HepG2 (cell line): ENCODE data around the gene MSTN. TPM values are rescaled to one million over a fixed set of nuclear protein-coding genes. Genes with fewer than 3 reads are reported as not detected.

Experiments used
- ATAC-seq: fragments of 200-7000 bp; cut with Tn5 transposase; 3 replicates; pipeline ENCODE4 v1.9.1; 2020; ENCODE audit warnings: mild to moderate bottlenecking, moderate library complexity
- BruUV-seq: library from RNA; stranded (reverse); fragments of 400-500 nt; replicated peaks from 2 replicates; lab custom pipeline; 2021; lab: Mats Ljungman, UMichigan
- CTCF ChIA-PET: fragments of 300-600 bp; formaldehyde crosslinking; extraction: SDS; loops from one replicate; lab custom pipeline; 2021; ENCODE audit warnings: low total read pairs, inconsistent platforms, low intra/inter-chr PET ratio; lab: Yijun Ruan, JAX
- POLR2A ChIA-PET: fragments of 350-600 bp; sonication (Branson Sonifier 250); formaldehyde crosslinking; loops from one replicate; lab custom pipeline; 2020; ENCODE audit warnings: antibody characterized with exemption, inconsistent platforms; lab: Yijun Ruan, JAX
- DNase-seq: peaks from one replicate; pipeline ENCODE4 v3.0.0-alpha.2; 2015; ENCODE audit warnings: low spot score
- FAIRE-seq: peaks from 3 replicates; lab custom pipeline; 2011; peaks lifted over from hg19 to GRCh38; lab: Jason Lieb, UNC
- H2AFZ ChIP-seq: one replicate; pipeline ENCODE4 v1.6.1; 2011; ENCODE audit warnings: low read length, inconsistent platforms
- H3K27ac ChIP-seq: fragments of 300-600 bp; 3 replicates; pipeline ENCODE4 v1.8.0; 2011; ENCODE audit warnings: mixed run types, mild to moderate bottlenecking, mixed read lengths, low read length, inconsistent platforms; ENCODE audit not compliant: insufficient read depth; ENCODE audit errors: extremely low read length
- H3K27me3 ChIP-seq, 2 experiments: fragments of 200-600 bp in 1 of 2; 2 replicates in 1 of 2; 3 replicates in 1 of 2; pipeline versions ENCODE4 v1.6.0 to v1.8.0; 2011; ENCODE audit warnings: low read length in 2 of 2, mild to moderate bottlenecking in 2 of 2, moderate library complexity in 2 of 2, inconsistent platforms in 1 of 2; ENCODE audit not compliant: insufficient read depth in 2 of 2, control insufficient read depth in 1 of 2
- H3K36me3 ChIP-seq, 2 experiments: fragments of 200-600 bp in 1 of 2; replicated peaks in 1 of 2; 2 replicates in 1 of 2; 3 replicates in 1 of 2; pipeline versions ENCODE4 v1.5.1 to v1.8.0; 2011; ENCODE audit warnings: low read length in 2 of 2, inconsistent platforms in 1 of 2; ENCODE audit not compliant: insufficient read depth in 2 of 2, control insufficient read depth in 1 of 2
- H3K4me1 ChIP-seq: 2 replicates; pipeline ENCODE4 v1.5.1; 2012; ENCODE audit warnings: low read length, inconsistent platforms; ENCODE audit not compliant: insufficient read depth
- H3K4me2 ChIP-seq: 2 replicates; pipeline ENCODE4 v1.6.0; 2011; ENCODE audit warnings: low read depth, low read length, inconsistent platforms
- H3K4me3 ChIP-seq, 3 experiments: fragments of 200-600 bp in 1 of 3; sonication (generic), shearing (Covaris generic) in 1 of 3; replicated peaks in 1 of 3; 2 replicates each; pipeline ENCODE4 v1.5.1; 2011 to 2016; ENCODE audit warnings: low read length in 3 of 3, inconsistent platforms in 2 of 3, low read depth in 2 of 3, mild to moderate bottlenecking in 2 of 3, control low read depth in 1 of 3, mixed read lengths in 1 of 3; ENCODE audit not compliant: insufficient read depth in 1 of 3
- H3K79me2 ChIP-seq: one replicate; pipeline ENCODE4 v1.6.1; 2011; ENCODE audit warnings: low read length, inconsistent platforms; ENCODE audit not compliant: insufficient read depth
- H3K9ac ChIP-seq: 2 replicates; pipeline ENCODE4 v1.6.0; 2011; ENCODE audit warnings: mild to moderate bottlenecking, low read depth, low read length, inconsistent platforms; ENCODE audit not compliant: insufficient read depth
- H3K9me3 ChIP-seq: 2 replicates; pipeline ENCODE4 v1.5.1; 2012; ENCODE audit warnings: mild to moderate bottlenecking, low read length
- H4K20me1 ChIP-seq: 2 replicates; pipeline ENCODE4 v1.6.0; 2011; ENCODE audit warnings: inconsistent platforms, mild to moderate bottlenecking, low read length, moderate library complexity; ENCODE audit not compliant: insufficient read depth
- DPF2 ChIP-seq: sonication (generic); formaldehyde crosslinking; IDR thresholded peaks from 2 replicates; pipeline ENCODE4 v1.4.0; 2020; ENCODE audit warnings: mild to moderate bottlenecking, low read depth, missing genetic modification reagents, borderline replicate concordance
- MEF2D ChIP-seq: sonication (generic); formaldehyde crosslinking; IDR thresholded peaks from 2 replicates; pipeline ENCODE4 v1.5.1; 2020; ENCODE audit warnings: mild to moderate bottlenecking, missing genetic modification reagents
- SMC3 ChIP-seq: IDR thresholded peaks from 2 replicates; pipeline ENCODE4 v1.6.1; 2011; ENCODE audit warnings: low read length, improper control_type of control experiment
- STAG1 ChIP-seq: sonication (generic); formaldehyde crosslinking; IDR thresholded peaks from 2 replicates; pipeline ENCODE4 v1.4.0; 2020; ENCODE audit warnings: missing genetic modification reagents
- STAT5B ChIP-seq: sonication (generic); formaldehyde crosslinking; IDR thresholded peaks from 2 replicates; pipeline ENCODE4 v1.4.0; 2020; ENCODE audit warnings: missing genetic modification reagents
- ZNF230 ChIP-seq: sonication (generic); formaldehyde crosslinking; IDR thresholded peaks from 2 replicates; pipeline ENCODE4 v1.4.0; 2020; ENCODE audit warnings: mild to moderate bottlenecking, missing genetic modification reagents
- ZNF33B ChIP-seq: sonication (generic); formaldehyde crosslinking; IDR thresholded peaks from 2 replicates; pipeline ENCODE4 v1.5.1; 2020; ENCODE audit warnings: mild to moderate bottlenecking, missing genetic modification reagents
- ZNF34 ChIP-seq: sonication (generic); formaldehyde crosslinking; IDR thresholded peaks from 2 replicates; pipeline ENCODE4 v1.4.0; 2020; ENCODE audit warnings: mild to moderate bottlenecking, missing genetic modification reagents, borderline replicate concordance
- WGBS: methylation state at CpG from one replicate; pipeline ENCODE4 v1.1.6; 2017; ENCODE audit warnings: low lambda C conversion rate; 5-methylcytosine and 5-hydroxymethylcytosine counted together
- in situ Hi-C: cut with HindIII; loops from 2 replicates; pipeline ENCODE4 v1.10.0; 2017; ENCODE audit warnings: low pct_unique_long_range_greater_than_20kb; ENCODE audit not compliant: extremely low pct_ligation_motif_present
- intact Hi-C: fragments of 100-400 bp; cut with micrococcal nuclease; formaldehyde crosslinking; loops from one replicate; pipeline ENCODE4 v1.10.0; 2022; ENCODE audit not compliant: unreplicated experiment
- polyA plus RNA-seq, 8 experiments: library from polyadenylated mRNA; depleted of rRNA in 3 of 8; stranded (reverse) in 7 of 8; unstranded in 1 of 8; fragments of >200 nt; fragmentation: Illumina TruSeq in 4 of 8; extraction: Trizol in 4 of 8; gene quantifications; 2 replicates each; pipeline versions ENCODE4 v1.2.1 to v1.2.3, GENCODE V29; 2011 to 2016; ENCODE audit warnings: low read depth in 4 of 8, missing spikeins in 1 of 8, mixed read lengths in 1 of 8; ENCODE audit not compliant: insufficient read depth in 1 of 8
- total RNA-seq, 5 experiments: library from RNA; depleted of rRNA; stranded (reverse); fragments of >200 nt; fragmentation: Illumina TruSeq; extraction: Trizol; gene quantifications; 2 replicates each; pipeline ENCODE4 v1.2.3, GENCODE V29; 2016; ENCODE audit warnings: low read depth in 1 of 5
- TF ChIP-seq, protein P1 (sequence below): sonication (generic); formaldehyde crosslinking; IDR thresholded peaks from 2 replicates; pipeline ENCODE4 v1.5.0; 2020; ENCODE audit warnings: mild to moderate bottlenecking, missing genetic modification reagents, moderate library complexity
- TF ChIP-seq, protein P2 (sequence below): sonication (generic); formaldehyde crosslinking; IDR thresholded peaks from 2 replicates; pipeline ENCODE4 v1.4.0; 2020; ENCODE audit warnings: mild to moderate bottlenecking, missing genetic modification reagents
- TF ChIP-seq, protein P3 (sequence below), 2 experiments: sonication (generic) in 1 of 2; formaldehyde crosslinking in 1 of 2; IDR thresholded peaks; 2 replicates each; pipeline versions ENCODE4 v1.6.1 to v1.9.0; 2014 to 2022; ENCODE audit warnings: antibody characterized with exemption in 1 of 2, borderline replicate concordance in 1 of 2, inconsistent platforms in 1 of 2, low read depth in 1 of 2, missing genetic modification reagents in 1 of 2

Gene MSTN
- total and polyA plus RNA-seq, 2 of the 13 experiments (the other 11 are each of a cell fraction or from before 2014, with no cell fraction given): 0.04 TPM; not detected in 1

DNA sequence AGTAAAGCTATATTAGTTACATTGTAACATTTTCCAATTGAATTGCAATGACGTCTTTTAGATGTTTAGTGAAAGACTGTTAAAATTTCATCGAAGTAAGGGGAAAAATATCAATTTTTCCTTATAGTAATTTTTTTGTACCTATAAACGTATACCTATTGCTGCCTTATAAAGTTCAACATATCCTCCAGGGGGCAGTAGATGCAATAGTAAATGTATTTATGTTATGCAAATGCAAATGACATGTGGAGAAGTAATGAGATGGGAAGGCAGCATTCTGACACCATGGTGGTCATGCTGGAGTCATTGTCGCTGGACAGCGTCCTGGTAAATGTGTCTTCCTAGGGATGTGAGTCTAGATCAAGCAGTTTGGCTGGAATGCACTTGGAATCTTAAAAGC is 38.7 kb downstream of the MSTN start:
- Histone ChIP-seq H3K4me2 (no peak overlapping the region), H4K20me1 (no peaks in the 10 kb centered on the region), H3K27ac (no peak overlapping the region), H3K9me3 (no peaks in the 10 kb centered on the region), H3K4me3 (no peak overlapping the region), H3K36me3 (no peaks in the 10 kb centered on the region), H3K27me3 (no peaks in the 10 kb centered on the region), H2AFZ (no peak overlapping the region), H3K4me1 (no peaks in the 10 kb centered on the region), H3K79me2 (no peaks in the 10 kb centered on the region), H3K9ac (no peak overlapping the region)
- DNase-seq (peak; percentile 57), FAIRE-seq (no peak), ATAC-seq (peak; percentile 83)
- 0% methylated on average over 5 of the region's 5 CpGs for WGBS
- TF ChIP-seq SMC3: peak; percentile 6; the same call in 1 of the 2 replicates
- no peak for TF ChIP-seq DPF2 (CRISPR knock-in tag)
- no peak for TF ChIP-seq ZNF230 (CRISPR knock-in tag)
- peak; percentile 38 for TF ChIP-seq STAG1 (CRISPR knock-in tag)
- TF ChIP-seq, protein P1, sequence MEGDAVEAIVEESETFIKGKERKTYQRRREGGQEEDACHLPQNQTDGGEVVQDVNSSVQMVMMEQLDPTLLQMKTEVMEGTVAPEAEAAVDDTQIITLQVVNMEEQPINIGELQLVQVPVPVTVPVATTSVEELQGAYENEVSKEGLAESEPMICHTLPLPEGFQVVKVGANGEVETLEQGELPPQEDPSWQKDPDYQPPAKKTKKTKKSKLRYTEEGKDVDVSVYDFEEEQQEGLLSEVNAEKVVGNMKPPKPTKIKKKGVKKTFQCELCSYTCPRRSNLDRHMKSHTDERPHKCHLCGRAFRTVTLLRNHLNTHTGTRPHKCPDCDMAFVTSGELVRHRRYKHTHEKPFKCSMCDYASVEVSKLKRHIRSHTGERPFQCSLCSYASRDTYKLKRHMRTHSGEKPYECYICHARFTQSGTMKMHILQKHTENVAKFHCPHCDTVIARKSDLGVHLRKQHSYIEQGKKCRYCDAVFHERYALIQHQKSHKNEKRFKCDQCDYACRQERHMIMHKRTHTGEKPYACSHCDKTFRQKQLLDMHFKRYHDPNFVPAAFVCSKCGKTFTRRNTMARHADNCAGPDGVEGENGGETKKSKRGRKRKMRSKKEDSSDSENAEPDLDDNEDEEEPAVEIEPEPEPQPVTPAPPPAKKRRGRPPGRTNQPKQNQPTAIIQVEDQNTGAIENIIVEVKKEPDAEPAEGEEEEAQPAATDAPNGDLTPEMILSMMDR (CRISPR knock-in tag): peak; percentile 40
- in situ Hi-C loops (no loop called here), intact Hi-C loops (loop anchor here (5.0 kb wide), 1 partner anchor 48 kb away; no protein-coding TSS in a partner anchor)
- ChIA-PET CTCF (interaction anchor here (1.5 kb wide), 1 partner anchor 46 kb away, joined by 8 read pairs; no protein-coding TSS in a partner anchor), POLR2A (no interaction called here)
- BruUV-seq: no TSS peak

DNA sequence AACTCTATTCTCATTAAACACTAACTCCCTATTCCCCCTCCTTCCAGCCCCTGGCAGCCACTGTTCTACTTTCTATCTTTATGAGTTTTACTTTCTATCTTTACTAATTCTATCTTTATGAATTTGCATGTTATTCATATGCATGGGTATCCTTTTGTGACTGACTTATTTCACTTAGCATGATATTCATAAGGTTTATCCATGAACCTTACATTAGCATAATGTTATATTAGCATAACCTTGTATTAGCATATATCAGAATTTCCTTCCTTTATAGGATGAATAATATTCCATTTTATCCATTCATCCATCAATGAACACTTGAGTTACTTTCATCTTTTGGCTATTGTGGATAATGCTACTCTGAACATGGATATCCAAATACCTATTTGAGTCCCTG is 41.8 kb downstream of the MSTN start:
- Histone ChIP-seq H3K27ac (no peak overlapping the region), H3K4me1 (no peaks in the 10 kb centered on the region), H3K27me3 (no peaks in the 10 kb centered on the region), H3K79me2 (no peaks in the 10 kb centered on the region), H3K9ac (no peak overlapping the region), H3K36me3 (no peaks in the 10 kb centered on the region), H2AFZ (no peak overlapping the region), H3K4me3 (no peak overlapping the region), H3K4me2 (no peak overlapping the region), H3K9me3 (peaks cover 16% of the 10 kb centered on the region), H4K20me1 (no peaks in the 10 kb centered on the region)
- DNase-seq (no peak), FAIRE-seq (no peak), ATAC-seq (no peak)
- no TSS peak for BruUV-seq
- ChIA-PET POLR2A (no interaction called here), CTCF (no interaction called here)
- intact Hi-C loops: loop anchor here (5.0 kb wide), 1 partner anchor 52 kb away; no protein-coding TSS in a partner anchor
- in situ Hi-C loops: no loop called here
- TF ChIP-seq MEF2D (CRISPR knock-in tag) (no peak), ZNF34 (CRISPR knock-in tag) (no peak), STAT5B (CRISPR knock-in tag) (no peak), ZNF33B (CRISPR knock-in tag) (no peak)
- TF ChIP-seq, protein P2, sequence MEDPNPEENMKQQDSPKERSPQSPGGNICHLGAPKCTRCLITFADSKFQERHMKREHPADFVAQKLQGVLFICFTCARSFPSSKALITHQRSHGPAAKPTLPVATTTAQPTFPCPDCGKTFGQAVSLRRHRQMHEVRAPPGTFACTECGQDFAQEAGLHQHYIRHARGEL (CRISPR knock-in tag): no peak
- TF ChIP-seq, protein P3, sequence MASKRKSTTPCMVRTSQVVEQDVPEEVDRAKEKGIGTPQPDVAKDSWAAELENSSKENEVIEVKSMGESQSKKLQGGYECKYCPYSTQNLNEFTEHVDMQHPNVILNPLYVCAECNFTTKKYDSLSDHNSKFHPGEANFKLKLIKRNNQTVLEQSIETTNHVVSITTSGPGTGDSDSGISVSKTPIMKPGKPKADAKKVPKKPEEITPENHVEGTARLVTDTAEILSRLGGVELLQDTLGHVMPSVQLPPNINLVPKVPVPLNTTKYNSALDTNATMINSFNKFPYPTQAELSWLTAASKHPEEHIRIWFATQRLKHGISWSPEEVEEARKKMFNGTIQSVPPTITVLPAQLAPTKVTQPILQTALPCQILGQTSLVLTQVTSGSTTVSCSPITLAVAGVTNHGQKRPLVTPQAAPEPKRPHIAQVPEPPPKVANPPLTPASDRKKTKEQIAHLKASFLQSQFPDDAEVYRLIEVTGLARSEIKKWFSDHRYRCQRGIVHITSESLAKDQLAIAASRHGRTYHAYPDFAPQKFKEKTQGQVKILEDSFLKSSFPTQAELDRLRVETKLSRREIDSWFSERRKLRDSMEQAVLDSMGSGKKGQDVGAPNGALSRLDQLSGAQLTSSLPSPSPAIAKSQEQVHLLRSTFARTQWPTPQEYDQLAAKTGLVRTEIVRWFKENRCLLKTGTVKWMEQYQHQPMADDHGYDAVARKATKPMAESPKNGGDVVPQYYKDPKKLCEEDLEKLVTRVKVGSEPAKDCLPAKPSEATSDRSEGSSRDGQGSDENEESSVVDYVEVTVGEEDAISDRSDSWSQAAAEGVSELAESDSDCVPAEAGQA (IDR thresholded peaks at IDR 0.05; ENCODE audit: low read depth): no peak
- TF ChIP-seq, protein P3 (CRISPR knock-in tag; IDR thresholded peaks at IDR 0.05; ENCODE audit: borderline replicate concordance): no peak
